WTC11 (cell line): ENCODE results near the gene NAV2.

ENCODE experiments used
- HMGXB4 ChIP-seq: sonication (generic); formaldehyde crosslinking; IDR thresholded peaks from 2 replicates; pipeline ENCODE4 v1.8.1; 2023; ENCODE audit warnings: mild to moderate bottlenecking, moderate library complexity, missing genetic modification reagents
- IRF2 ChIP-seq: sonication (generic); formaldehyde crosslinking; IDR thresholded peaks from 2 replicates; pipeline ENCODE4 v1.8.0; 2022; ENCODE audit warnings: low read depth, missing genetic modification reagents, borderline replicate concordance
- NR1H2 ChIP-seq: sonication (generic); formaldehyde crosslinking; IDR thresholded peaks from 2 replicates; pipeline ENCODE4 v1.9.0; 2021; ENCODE audit warnings: mild to moderate bottlenecking, moderate library complexity, missing genetic modification reagents
- TP53 ChIP-seq: sonication (generic); formaldehyde crosslinking; IDR thresholded peaks from 2 replicates; pipeline ENCODE4 v1.8.1; 2023; ENCODE audit warnings: mild to moderate bottlenecking, missing genetic modification reagents
- ZNF416 ChIP-seq: fragments of 250-450 bp; sonication (Bioruptor Pico); IDR thresholded peaks from 2 replicates; pipeline ENCODE4 v1.9.0; 2021; ENCODE audit warnings: mild to moderate bottlenecking, inconsistent platforms
- TF ChIP-seq, protein P1 (sequence below): fragments of 200-600 bp; IDR thresholded peaks from 2 replicates; pipeline ENCODE4 v1.8.0; 2022; ENCODE audit warnings: antibody characterized with exemption

DNA sequence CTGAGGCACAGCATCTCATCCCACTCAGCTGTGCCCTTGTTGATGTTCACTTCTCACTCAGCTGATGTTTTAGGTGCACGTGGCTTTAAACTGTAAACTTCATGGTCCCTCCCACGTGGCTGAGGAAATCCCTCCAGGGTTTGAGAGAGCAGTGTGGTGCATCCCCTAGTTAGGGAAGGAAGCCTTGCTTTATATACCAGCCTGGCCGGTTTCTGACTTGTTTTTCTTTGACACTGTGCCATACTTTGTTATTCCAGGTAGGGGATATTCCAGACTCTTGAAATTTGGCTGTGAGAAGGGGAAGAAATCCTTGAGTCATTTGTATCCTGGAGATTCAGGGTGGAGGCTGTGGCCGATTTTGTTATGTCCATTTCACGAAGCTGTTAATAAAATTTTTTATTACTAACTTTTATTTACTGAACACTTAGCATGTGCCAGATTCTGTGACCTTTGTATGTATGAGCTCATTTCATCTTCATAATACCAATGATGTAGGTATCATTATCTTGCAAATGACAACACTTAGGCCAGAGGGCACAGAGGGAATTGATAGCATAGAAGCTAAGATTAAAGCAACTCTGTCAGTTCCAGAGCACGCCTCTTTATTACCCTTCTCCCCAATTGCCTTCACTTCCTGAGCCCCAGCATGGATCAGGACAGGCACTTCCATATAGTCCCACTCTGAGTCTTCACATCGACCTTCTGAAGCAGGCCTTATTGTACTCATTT is 116.6 kb downstream of the NAV2 start:
- TF ChIP-seq, protein P1, sequence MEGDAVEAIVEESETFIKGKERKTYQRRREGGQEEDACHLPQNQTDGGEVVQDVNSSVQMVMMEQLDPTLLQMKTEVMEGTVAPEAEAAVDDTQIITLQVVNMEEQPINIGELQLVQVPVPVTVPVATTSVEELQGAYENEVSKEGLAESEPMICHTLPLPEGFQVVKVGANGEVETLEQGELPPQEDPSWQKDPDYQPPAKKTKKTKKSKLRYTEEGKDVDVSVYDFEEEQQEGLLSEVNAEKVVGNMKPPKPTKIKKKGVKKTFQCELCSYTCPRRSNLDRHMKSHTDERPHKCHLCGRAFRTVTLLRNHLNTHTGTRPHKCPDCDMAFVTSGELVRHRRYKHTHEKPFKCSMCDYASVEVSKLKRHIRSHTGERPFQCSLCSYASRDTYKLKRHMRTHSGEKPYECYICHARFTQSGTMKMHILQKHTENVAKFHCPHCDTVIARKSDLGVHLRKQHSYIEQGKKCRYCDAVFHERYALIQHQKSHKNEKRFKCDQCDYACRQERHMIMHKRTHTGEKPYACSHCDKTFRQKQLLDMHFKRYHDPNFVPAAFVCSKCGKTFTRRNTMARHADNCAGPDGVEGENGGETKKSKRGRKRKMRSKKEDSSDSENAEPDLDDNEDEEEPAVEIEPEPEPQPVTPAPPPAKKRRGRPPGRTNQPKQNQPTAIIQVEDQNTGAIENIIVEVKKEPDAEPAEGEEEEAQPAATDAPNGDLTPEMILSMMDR: no peak
- TF ChIP-seq HMGXB4 (CRISPR knock-in tag): no peak
- no peak for TF ChIP-seq IRF2 (CRISPR knock-in tag)
- no peak for TF ChIP-seq NR1H2
- no peak for TF ChIP-seq TP53 (CRISPR knock-in tag)
- no peak for TF ChIP-seq ZNF416
